H1 (cell line): ENCODE measurements around the gene BIN2. TPM values are rescaled to one million over a fixed set of nuclear protein-coding genes. Genes with fewer than 3 reads are reported as not detected.

Experiments
- CTCF ChIA-PET: fragments of 300-600 bp; sonication (Branson Sonifier 250); formaldehyde crosslinking; loops from one replicate; lab custom pipeline; 2021; ENCODE audit not compliant: partially characterized antibody; lab: Charles Lee
- POLR2A ChIA-PET: fragments of 300-600 bp; sonication (Branson Sonifier 250); formaldehyde crosslinking; loops from one replicate; lab custom pipeline; 2021; ENCODE audit warnings: inconsistent platforms; ENCODE audit not compliant: partially characterized antibody; lab: Charles Lee
- DNase-seq, 2 experiments: peaks; one replicate each; pipeline versions ENCODE4 v3.0.0 to v3.0.0-alpha.2; 2010 to 2022; ENCODE audit warnings: low spot score in 2 of 2, low read depth in 1 of 2, mixed read lengths in 1 of 2
- FAIRE-seq: peaks from 2 replicates; lab custom pipeline; 2011; peaks lifted over from hg19 to GRCh38; lab: Jason Lieb, UNC
- H2AFZ ChIP-seq: 2 replicates; pipeline ENCODE4 v1.8.1; 2012; ENCODE audit warnings: low read length, inconsistent platforms
- H2AK5ac ChIP-seq: 2 replicates; pipeline ENCODE4 v1.6.1; 2013; ENCODE audit warnings: low read depth, low read length
- H2BK120ac ChIP-seq: replicated peaks from 2 replicates; pipeline ENCODE3; 2013; ENCODE audit warnings: low read depth, low read length, inconsistent platforms
- H2BK12ac ChIP-seq: 2 replicates; pipeline ENCODE4 v1.6.1; 2013; ENCODE audit warnings: low read depth, low read length
- H2BK15ac ChIP-seq: 2 replicates; pipeline ENCODE4 v1.6.1; 2013; ENCODE audit warnings: low read length
- H2BK20ac ChIP-seq: 2 replicates; pipeline ENCODE4 v1.6.1; 2013; ENCODE audit warnings: low read length
- H2BK5ac ChIP-seq: 2 replicates; pipeline ENCODE4 v1.6.1; 2013; ENCODE audit warnings: low read depth, low read length
- H3K14ac ChIP-seq: 2 replicates; pipeline ENCODE4 v1.6.1; 2013; ENCODE audit warnings: inconsistent platforms; ENCODE audit not compliant: insufficient read length
- H3K18ac ChIP-seq: 2 replicates; pipeline ENCODE4 v1.6.1; 2013; ENCODE audit warnings: low read length; ENCODE audit errors: extremely low read depth
- H3K23ac ChIP-seq: 2 replicates; pipeline ENCODE4 v1.6.1; 2013; ENCODE audit warnings: inconsistent platforms; ENCODE audit not compliant: insufficient read length
- H3K23me2 ChIP-seq: 2 replicates; pipeline ENCODE4 v1.6.1; 2013; ENCODE audit warnings: low read depth, low read length
- H3K27ac ChIP-seq: 2 replicates; pipeline ENCODE4 v1.6.1; 2011; ENCODE audit warnings: low read depth, low read length, inconsistent platforms
- H3K27me3 ChIP-seq, 4 experiments: replicated peaks in 1 of 4; 1 replicate in 1 of 4; 2 replicates in 3 of 4; pipeline versions ENCODE4 v1.6.1 to v1.8.1; 2011 to 2013; ENCODE audit warnings: low read length in 3 of 4, mild to moderate bottlenecking in 3 of 4, inconsistent platforms in 2 of 4, mixed read lengths in 2 of 4, moderate library complexity in 1 of 4; ENCODE audit not compliant: control insufficient read depth in 3 of 4, insufficient read depth in 3 of 4; ENCODE audit errors: extremely low read depth in 1 of 4
- H3K36me3 ChIP-seq, 4 experiments: 2 replicates each; pipeline versions ENCODE4 v1.6.1 to v1.8.1; 2011 to 2013; ENCODE audit warnings: mild to moderate bottlenecking in 4 of 4, low read length in 3 of 4, moderate library complexity in 2 of 4, control low read depth in 1 of 4, inconsistent platforms in 1 of 4; ENCODE audit not compliant: insufficient read depth in 4 of 4, control insufficient read depth in 2 of 4
- H3K4ac ChIP-seq: replicated peaks from 2 replicates; pipeline ENCODE3; 2013; ENCODE audit warnings: low read length, low read depth, mixed read lengths, inconsistent platforms; ENCODE audit not compliant: insufficient read length
- H3K4me1 ChIP-seq, 4 experiments: replicated peaks in 1 of 4; 1 replicate in 1 of 4; 2 replicates in 3 of 4; pipeline versions ENCODE4 v1.6.1 to v1.8.1; 2011 to 2013; ENCODE audit warnings: low read length in 3 of 4, inconsistent platforms in 2 of 4, mixed read lengths in 1 of 4; ENCODE audit not compliant: insufficient read depth in 4 of 4, control insufficient read depth in 3 of 4
- H3K4me2 ChIP-seq, 2 experiments: 2 replicates each; pipeline versions ENCODE4 v1.6.1 to v1.8.1; 2011 to 2013; ENCODE audit warnings: low read depth in 2 of 2, low read length in 2 of 2, control low read depth in 1 of 2, inconsistent platforms in 1 of 2, mild to moderate bottlenecking in 1 of 2; ENCODE audit not compliant: insufficient read depth in 1 of 2
- H3K4me3 ChIP-seq, 4 experiments: fragments of 200-600, 300-600 bp in 1 of 4; sonication (generic), shearing (Covaris generic), sonication (Bioruptor Twin) in 1 of 4; 2 replicates each; pipeline versions ENCODE4 v1.5.1 to v1.8.1; 2011 to 2016; ENCODE audit warnings: low read length in 4 of 4, low read depth in 3 of 4, control low read depth in 2 of 4, inconsistent platforms in 2 of 4, mild to moderate bottlenecking in 2 of 4, mixed read lengths in 1 of 4, moderate library complexity in 1 of 4; ENCODE audit not compliant: insufficient read depth in 2 of 4; ENCODE audit errors: extremely low read depth in 1 of 4
- H3K56ac ChIP-seq: replicated peaks from 2 replicates; pipeline ENCODE3; 2013; ENCODE audit warnings: low read depth, mild to moderate bottlenecking, mixed read lengths, low read length, inconsistent platforms; ENCODE audit not compliant: insufficient read length
- H3K79me1 ChIP-seq: 2 replicates; pipeline ENCODE4 v1.6.1; 2013; ENCODE audit warnings: low read depth, low read length, control low read depth
- H3K79me2 ChIP-seq, 2 experiments: 2 replicates each; pipeline versions ENCODE4 v1.6.1 to v1.8.1; 2012 to 2013; ENCODE audit warnings: low read length in 2 of 2, mild to moderate bottlenecking in 2 of 2, inconsistent platforms in 1 of 2; ENCODE audit not compliant: insufficient read depth in 2 of 2, control insufficient read depth in 1 of 2
- H3K9ac ChIP-seq, 4 experiments: replicated peaks in 1 of 4; 1 replicate in 1 of 4; 2 replicates in 3 of 4; pipeline versions ENCODE4 v1.6.1 to v1.8.1; 2011 to 2013; ENCODE audit warnings: low read depth in 3 of 4, low read length in 3 of 4, control low read depth in 2 of 4, mild to moderate bottlenecking in 2 of 4, moderate library complexity in 2 of 4, inconsistent platforms in 1 of 4; ENCODE audit errors: extremely low read depth in 1 of 4
- H3K9me3 ChIP-seq, 2 experiments: 2 replicates each; pipeline versions ENCODE4 v1.6.1 to v1.8.1; 2012 to 2013; ENCODE audit warnings: mild to moderate bottlenecking in 2 of 2, moderate library complexity in 2 of 2, control low read depth in 1 of 2, inconsistent platforms in 1 of 2, low read depth in 1 of 2, low read length in 1 of 2, mixed read lengths in 1 of 2; ENCODE audit not compliant: insufficient read depth in 2 of 2
- H4K20me1 ChIP-seq, 2 experiments: replicated peaks in 1 of 2; 2 replicates each; pipeline versions ENCODE3 to v1.8.1; 2011 to 2013; ENCODE audit warnings: inconsistent platforms in 2 of 2, low read length in 2 of 2, mild to moderate bottlenecking in 1 of 2; ENCODE audit not compliant: insufficient read depth in 2 of 2, control insufficient read depth in 1 of 2
- H4K5ac ChIP-seq: 2 replicates; pipeline ENCODE4 v1.6.1; 2013; ENCODE audit warnings: low read length, low read depth, mixed read lengths, inconsistent platforms; ENCODE audit not compliant: insufficient read length
- H4K8ac ChIP-seq: 2 replicates; pipeline ENCODE4 v1.8.0; 2013; ENCODE audit warnings: mild to moderate bottlenecking, moderate library complexity, low read length, inconsistent platforms; ENCODE audit not compliant: insufficient read depth; ENCODE audit errors: extremely low read depth
- H4K91ac ChIP-seq: replicated peaks from 2 replicates; pipeline ENCODE3; 2013; ENCODE audit warnings: low read length, mixed read lengths, inconsistent platforms; ENCODE audit not compliant: insufficient read length
- CBX8 ChIP-seq: fragments of 300-800, 300-1000 bp; sonication (generic); IDR thresholded peaks from 2 replicates; pipeline ENCODE4 v1.7.1; 2016; ENCODE audit warnings: low read depth, low read length, borderline replicate concordance
- EGR1 ChIP-seq: IDR thresholded peaks from 2 replicates; pipeline ENCODE4 v1.6.1; 2011; ENCODE audit warnings: low read depth, low read length, borderline replicate concordance
- GTF2F1 ChIP-seq: IDR thresholded peaks from 2 replicates; pipeline ENCODE4 v1.6.1; 2012; ENCODE audit warnings: low read depth, low read length, improper control_type of control experiment, borderline replicate concordance
- MAX ChIP-seq: IDR thresholded peaks from 2 replicates; pipeline ENCODE4 v1.6.1; 2012; ENCODE audit warnings: inconsistent platforms
- NRF1 ChIP-seq: IDR thresholded peaks from 2 replicates; pipeline ENCODE4 v1.6.1; 2011; ENCODE audit warnings: mild to moderate bottlenecking, low read depth, low read length, improper control_type of control experiment
- PHF8 ChIP-seq: fragments of 200-600 bp; sonication (generic); conservative IDR thresholded peaks from 2 replicates; pipeline ENCODE4 v1.7.1; 2012; ENCODE audit warnings: low read depth, mild to moderate bottlenecking, inconsistent platforms, low read length, moderate library complexity
- RBBP5 ChIP-seq: IDR thresholded peaks from 2 replicates; pipeline ENCODE4 v1.7.1; 2012; ENCODE audit warnings: low read depth, mild to moderate bottlenecking, inconsistent platforms, low read length, moderate library complexity, borderline replicate concordance
- RXRA ChIP-seq: IDR thresholded peaks from 2 replicates; pipeline ENCODE4 v1.6.1; 2011; ENCODE audit warnings: low read depth, mild to moderate bottlenecking, low read length, moderate library complexity; ENCODE audit not compliant: insufficient read depth
- SP4 ChIP-seq: IDR thresholded peaks from 2 replicates; pipeline ENCODE4 v1.6.1; 2012; ENCODE audit warnings: low read length, inconsistent platforms
- TAF7 ChIP-seq: optimal IDR thresholded peaks from 2 replicates; pipeline ENCODE3; 2011; ENCODE audit warnings: low read depth, mild to moderate bottlenecking, inconsistent platforms, low read length, moderate library complexity, borderline replicate concordance
- TEAD4 ChIP-seq: IDR thresholded peaks from 2 replicates; pipeline ENCODE4 v1.6.1; 2012; ENCODE audit warnings: low read depth, low read length, inconsistent platforms, mixed read lengths
- YY1 ChIP-seq: IDR thresholded peaks from 2 replicates; pipeline ENCODE4 v1.6.1; 2011; ENCODE audit warnings: low read depth, mild to moderate bottlenecking, low read length
- WGBS, 2 experiments: shearing (Covaris generic) in 1 of 2; methylation state at CpG; one replicate each; pipeline versions ENCODE4 v1.1.6 to v1.1.7; 2013 to 2015; ENCODE audit warnings: low lambda C conversion rate in 2 of 2, mixed read lengths in 2 of 2, inconsistent platforms in 1 of 2, low coverage in 1 of 2, missing lambda C conversion rate in 1 of 2; ENCODE audit not compliant: insufficient replicate concordance in 2 of 2, insufficient coverage in 1 of 2, insufficient read length in 1 of 2; ENCODE audit errors: extremely low coverage in 1 of 2, missing lambda C conversion rate in 1 of 2; 5-methylcytosine and 5-hydroxymethylcytosine counted together
- polyA plus RNA-seq, 7 experiments: library from polyadenylated mRNA; depleted of rRNA in 3 of 7; stranded (reverse) in 5 of 7; unstranded in 2 of 7; fragments of >200 nt in 5 of 7; fragments of 200-250 nt in 2 of 7; gene quantifications; 1 replicate in 5 of 7; 2 replicates in 1 of 7; 4 replicates in 1 of 7; pipeline versions ENCODE4 v1.2.1 to v1.2.3, GENCODE V29; 2011 to 2013; ENCODE audit warnings: missing spikeins in 2 of 7, mixed read lengths in 2 of 7
- total RNA-seq: library from RNA; stranded (reverse); fragmentation: NEBNext Ultra II Directional; extraction: Animal tissue kit (Norgen Biotek cat#: 25700); gene quantifications from 2 replicates; pipeline ENCODE4 v1.2.1, GENCODE V29; 2021

BIN2 gene
- total and polyA plus RNA-seq, 2 of the 8 experiments (the other 6 are each of a cell fraction or from before 2014, with no cell fraction given): not detected

- Histone ChIP-seq H3K23me2 (no peaks in the 10 kb centered on the region), H3K23ac (no peak overlapping the region), H2BK120ac (no peak overlapping the region), H3K18ac (no peak overlapping the region), H3K27ac (no peak overlapping the region), H3K56ac (no peak overlapping the region), H2BK15ac (0 out of 2 replicates have a peak overlapping the region, but pooled peaks have one; percentile 6), H2AK5ac (no peak overlapping the region), H4K5ac (no peak overlapping the region), H3K36me3 (no peaks in the 10 kb centered on the region), H2BK12ac (no peak overlapping the region), H3K9me3 (no peaks in the 10 kb centered on the region), H2AFZ (peak overlapping the region; percentile 81; the same call in 1 of the 2 replicates), H3K14ac (no peak overlapping the region), H3K4me1 (peaks cover 0 to 3% (median 1%) of the 10 kb centered on the region in 4 experiments; a peak in 3 of 7 replicates), H2BK20ac (no peak overlapping the region), H3K9ac (no peak overlapping the region), H2BK5ac (no peak overlapping the region), H3K4me3 (no peak overlapping the region), H3K79me2 (no peaks in the 10 kb centered on the region), H3K4ac (no peak overlapping the region), H4K91ac (no peak overlapping the region), H3K4me2 (no peak overlapping the region), H4K8ac (no peak overlapping the region), H4K20me1 (no peaks in the 10 kb centered on the region), H3K27me3 (no peaks in the 10 kb centered on the region), H3K79me1 (no peaks in the 10 kb centered on the region)
- FAIRE-seq (no peak), DNase-seq (no peak)
- CTCF ChIA-PET: interaction anchor here (0.6 to 7.3 kb wide), 13 partner anchors 13 to 291 kb away, joined by 3 to 119 read pairs (median 24); partner anchors contain the start of genes BIN2 and SMAGP
- POLR2A ChIA-PET: interaction anchor here (0.8 to 1.2 kb wide), 2 partner anchors 13 to 256 kb away, joined by 3 read pairs; partner anchors contain the start of gene CSRNP2
- WGBS, 2 experiments: 88 to 100% methylated on average over 1 to 6 of the region's 6 CpGs
- no peak for TF ChIP-seq YY1
- TF ChIP-seq PHF8: no peak
- TF ChIP-seq GTF2F1: no peak
- no peak for TF ChIP-seq SP4
- TF ChIP-seq NRF1: no peak
- no peak for TF ChIP-seq EGR1
- TF ChIP-seq CBX8: no peak
- no peak for TF ChIP-seq RBBP5
- TF ChIP-seq TEAD4: no peak
- no peak for TF ChIP-seq MAX
- TF ChIP-seq TAF7: no peak
- no peak for TF ChIP-seq RXRA
Measured at GRCh38 chr12:51339750-51340149, 15.8 kb upstream of the BIN2 start.
